HG03064 (cell line): ENCODE data around the gene PTPRJ.
"Not testable (repeated sequence)": the region's sequence is repeated elsewhere in the genome, so short reads cannot be mapped to it uniquely, and the experiment has no call there.

Experiments used
- ATAC-seq: cut with Tn5 transposase; IDR thresholded peaks from one replicate; pipeline ENCODE4 v1.9.1; 2021; ENCODE audit warnings: low read depth; ENCODE audit not compliant: unreplicated experiment

The PTPRJ gene

DNA sequence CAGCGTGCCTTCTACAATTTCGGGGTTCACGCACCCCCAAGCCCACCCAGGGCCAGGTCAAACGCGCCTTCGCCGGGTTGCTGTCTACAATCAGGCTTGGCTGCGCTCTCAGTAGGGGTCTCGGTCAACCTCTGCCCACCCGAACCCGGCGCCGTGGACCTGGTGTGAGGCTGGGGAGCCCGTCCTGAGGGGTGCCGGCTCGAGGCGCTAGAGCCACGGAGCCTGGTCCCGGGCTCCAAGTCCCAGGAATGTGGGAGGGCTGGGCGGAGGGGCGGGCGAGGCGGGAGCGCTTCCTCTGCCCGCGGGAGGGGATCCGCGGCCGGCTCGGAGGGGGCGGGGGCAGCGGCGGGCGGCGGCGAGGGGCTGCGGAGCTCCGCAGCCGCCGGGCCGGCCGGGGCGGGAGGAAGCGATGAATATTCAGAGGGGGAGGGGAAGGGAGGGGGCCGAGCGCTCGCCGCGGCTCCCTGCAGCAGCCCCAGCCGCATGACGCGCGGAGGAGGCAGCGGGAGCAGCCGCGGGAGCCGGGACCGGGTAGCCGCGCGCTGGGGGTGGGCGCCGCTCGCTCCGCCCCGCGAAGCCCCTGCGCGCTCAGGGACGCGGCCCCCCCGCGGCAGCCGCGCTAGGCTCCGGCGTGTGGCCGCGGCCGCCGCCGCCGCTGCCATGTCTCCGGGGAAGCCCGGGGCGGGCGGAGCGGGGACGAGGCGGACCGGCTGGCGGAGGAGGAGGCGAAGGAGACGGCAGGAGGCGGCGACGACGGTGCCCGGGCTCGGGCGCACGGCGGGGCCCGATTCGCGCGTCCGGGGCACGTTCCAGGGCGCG lies at the start of gene PTPRJ:
TSS of gene PTPRJ (plus strand) at position 472 of the 819 bp plus-strand sequence. CDS start 354 bp downstream, outside the sequence.
- peak; percentile 70 for ATAC-seq

DNA sequence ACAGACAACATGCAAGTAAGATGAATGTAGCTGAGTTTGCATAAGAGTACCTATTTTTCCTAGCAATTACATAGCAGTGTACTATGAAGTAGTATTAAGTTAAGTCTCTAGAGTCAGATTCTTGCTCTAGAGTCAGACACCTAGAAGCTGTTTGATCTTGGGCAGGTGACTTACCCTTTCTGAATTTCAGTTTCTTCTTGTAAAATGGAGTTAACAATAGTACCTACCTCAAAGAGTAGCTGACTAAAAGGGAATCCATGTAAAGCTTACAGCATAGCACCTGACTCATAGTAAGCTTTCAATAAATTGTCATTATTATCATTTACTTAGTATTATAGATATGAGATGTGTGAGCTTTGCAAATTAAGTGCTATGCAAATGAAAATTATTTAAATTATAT lies 47.8 kb upstream of the PTPRJ start:
- no peak for ATAC-seq

DNA sequence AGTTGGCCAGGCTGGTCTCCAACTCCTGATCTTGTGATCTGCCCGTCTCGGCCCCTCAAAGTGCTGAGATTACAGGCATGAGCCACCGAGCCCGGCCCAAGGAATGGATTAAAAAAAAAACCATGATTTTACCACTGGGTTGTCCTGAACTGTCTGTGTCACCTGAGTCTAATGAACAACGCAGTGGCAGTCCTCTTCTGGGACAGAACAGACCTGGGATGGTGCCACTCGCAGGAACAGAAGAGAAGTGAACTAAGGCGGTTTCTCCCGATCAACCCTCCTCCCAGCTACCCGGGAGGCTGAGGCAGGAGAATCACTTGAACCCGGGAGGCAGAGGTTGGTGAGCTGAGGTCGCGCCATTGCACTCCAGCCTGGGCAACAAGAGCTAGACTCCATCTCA lies 46.6 kb upstream of the PTPRJ start:
- not testable (repeated sequence) for ATAC-seq

DNA sequence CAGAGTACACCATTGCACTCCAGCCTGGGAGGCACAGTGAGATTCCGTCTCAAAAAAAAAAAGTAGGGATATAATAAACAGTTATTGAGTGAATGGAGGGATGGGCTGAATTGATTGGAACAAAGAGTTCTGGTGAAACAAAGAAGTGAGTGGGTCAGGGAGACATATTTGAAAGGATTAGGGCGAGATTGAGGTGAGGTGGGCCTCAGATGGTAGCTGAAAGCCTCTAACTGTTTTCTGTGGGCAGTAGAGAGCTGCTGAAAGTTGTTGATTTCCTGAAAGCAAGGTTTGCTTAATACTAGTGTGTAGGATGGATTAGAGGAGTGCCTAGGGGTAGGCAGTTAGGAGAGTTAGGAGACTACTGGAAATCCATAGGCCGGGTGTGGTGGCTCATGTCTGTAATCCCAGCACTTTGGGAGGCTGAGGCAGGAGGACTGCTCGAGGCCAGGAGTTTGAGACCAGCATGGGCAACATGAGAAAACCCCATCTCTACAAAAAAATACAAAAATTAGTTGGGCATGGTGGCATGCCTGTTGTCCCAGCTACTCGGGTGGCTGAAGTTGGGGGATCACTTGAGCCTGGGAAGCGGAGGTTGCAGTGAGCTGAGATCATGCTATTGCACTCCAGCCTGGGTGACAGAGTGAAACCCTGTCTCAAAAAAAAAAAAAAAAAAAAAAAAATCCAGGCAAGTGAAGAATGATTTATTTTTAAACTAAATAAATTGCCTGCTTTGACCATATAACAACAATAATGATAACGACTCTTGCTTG lies 41.4 kb upstream of the PTPRJ start:
- no peak for ATAC-seq

DNA sequence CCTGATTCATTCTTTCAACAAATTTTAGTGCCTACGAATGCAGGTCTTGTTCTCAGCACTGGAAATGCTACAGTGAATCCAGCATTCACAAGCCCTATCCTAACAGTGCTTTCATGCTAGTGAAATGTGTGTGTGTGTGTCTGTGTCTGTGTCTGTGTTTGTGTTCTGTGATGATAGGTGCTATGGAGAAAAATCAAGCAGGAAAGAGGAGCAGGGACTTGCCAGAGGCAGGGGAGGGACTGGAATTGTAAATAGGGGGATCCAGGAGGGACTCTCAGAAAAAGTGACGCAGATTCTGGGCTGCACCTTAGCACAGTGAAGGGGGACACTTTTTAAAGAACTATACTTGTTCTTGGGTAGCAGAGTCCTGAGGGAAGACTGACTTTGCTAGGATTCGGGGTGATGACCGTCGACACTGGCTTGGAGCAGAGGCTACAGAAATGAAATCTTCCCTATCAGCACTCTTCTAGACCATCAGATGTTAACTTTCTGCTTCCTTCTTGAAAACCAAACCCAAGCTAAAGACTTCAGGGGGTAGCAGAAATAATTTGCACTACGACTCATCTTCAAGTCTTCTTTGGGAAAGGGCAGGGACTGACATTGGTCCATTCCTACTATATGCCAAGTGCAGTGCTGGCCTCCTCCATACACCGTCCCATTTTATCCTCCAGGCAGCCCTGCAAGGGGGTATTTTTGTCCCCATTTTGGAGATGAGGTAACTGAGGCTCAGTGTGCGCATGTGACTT lies 39.3 kb upstream of the PTPRJ start:
- ATAC-seq: no peak

DNA sequence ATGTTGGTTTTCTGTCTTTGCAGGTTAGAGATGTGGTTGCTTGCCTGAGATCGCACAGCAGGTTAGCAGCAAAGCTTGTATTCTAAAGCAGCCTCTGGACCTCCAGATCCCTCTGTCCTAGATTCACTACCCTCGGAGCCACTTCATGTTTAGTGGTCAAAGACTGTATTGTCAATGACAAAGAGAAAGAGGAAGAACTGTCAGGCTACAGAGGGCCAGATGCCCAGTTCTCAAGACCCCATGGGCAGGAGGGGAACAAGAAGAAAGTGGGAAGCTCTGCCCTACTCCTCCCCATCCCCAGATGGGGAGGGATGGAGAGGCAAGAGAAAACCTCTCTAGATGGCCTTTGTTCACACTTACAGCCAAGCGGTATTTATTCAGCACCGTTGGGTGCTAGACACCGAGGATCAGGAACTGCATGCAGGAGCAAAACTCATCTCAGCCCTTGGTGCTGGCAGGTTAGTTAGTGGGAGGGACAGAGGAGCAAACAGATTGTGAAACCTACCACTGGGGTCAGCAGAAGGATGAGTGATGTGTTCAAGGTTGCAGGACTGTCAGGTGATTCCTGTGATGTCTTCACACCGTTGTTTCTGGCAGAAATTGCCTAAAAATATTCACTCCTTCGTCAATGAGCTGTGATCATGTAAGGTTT lies 38.3 kb upstream of the PTPRJ start:
- no peak for ATAC-seq

DNA sequence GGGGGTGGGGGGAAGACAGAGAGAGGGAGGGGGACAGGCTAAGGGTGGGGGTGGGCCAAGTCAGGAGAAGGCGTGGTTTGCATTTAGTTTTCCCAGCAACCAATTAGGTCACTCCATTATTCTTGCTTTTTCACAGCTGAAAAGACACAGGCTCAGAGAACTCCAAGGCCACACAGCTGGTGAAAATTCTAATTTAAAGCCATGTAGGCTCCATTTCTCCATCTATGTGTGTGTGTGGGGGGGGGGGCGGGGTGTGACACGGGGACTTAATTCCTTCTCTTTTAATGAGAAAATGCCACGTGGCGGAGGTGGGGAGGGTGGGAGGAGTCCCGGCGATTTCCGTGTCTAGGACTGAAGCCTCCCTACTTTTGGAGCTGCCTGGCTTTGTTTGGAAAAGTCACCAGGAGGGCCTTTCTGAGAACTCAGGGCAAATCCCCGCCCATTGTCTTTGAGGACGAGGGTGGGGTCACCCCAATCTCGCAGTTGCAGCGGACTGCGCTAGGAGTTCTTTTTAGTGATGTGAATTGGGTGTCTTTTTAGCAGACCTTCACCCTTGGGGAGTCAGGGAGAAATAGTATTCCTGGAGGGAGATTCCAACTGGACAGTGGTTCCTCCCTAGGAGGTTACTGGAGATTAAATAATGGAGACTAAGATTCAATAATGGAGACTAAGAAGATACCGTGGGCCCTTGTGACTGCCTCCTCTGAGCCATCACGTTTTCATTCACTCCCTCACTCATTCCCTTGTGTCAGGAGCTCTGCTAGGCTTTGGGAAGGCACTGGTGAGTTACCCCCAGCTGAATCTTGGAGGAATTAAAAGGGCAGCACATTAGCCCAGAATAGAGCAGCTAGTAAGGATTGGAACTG lies 36.4 kb upstream of the PTPRJ start:
- ATAC-seq: no peak

DNA sequence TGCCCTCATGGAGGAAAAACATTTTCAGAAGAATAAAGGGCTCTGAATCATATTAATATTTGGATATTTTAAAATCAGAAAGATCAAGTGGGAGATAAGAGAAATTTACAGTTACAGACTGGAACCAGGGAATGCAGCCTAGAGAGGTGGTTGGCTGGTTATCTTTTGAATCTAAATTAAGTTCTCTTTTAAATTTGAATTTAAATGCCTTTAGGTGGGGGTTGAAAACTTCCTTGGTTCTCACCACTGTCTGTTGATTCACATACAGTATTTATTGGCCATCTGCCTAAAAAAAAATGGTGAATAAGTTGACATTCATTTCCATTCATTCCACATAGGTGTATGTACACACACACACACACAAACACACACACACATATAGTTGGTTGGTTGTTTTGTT lies 35.7 kb upstream of the PTPRJ start:
- ATAC-seq: no peak

DNA sequence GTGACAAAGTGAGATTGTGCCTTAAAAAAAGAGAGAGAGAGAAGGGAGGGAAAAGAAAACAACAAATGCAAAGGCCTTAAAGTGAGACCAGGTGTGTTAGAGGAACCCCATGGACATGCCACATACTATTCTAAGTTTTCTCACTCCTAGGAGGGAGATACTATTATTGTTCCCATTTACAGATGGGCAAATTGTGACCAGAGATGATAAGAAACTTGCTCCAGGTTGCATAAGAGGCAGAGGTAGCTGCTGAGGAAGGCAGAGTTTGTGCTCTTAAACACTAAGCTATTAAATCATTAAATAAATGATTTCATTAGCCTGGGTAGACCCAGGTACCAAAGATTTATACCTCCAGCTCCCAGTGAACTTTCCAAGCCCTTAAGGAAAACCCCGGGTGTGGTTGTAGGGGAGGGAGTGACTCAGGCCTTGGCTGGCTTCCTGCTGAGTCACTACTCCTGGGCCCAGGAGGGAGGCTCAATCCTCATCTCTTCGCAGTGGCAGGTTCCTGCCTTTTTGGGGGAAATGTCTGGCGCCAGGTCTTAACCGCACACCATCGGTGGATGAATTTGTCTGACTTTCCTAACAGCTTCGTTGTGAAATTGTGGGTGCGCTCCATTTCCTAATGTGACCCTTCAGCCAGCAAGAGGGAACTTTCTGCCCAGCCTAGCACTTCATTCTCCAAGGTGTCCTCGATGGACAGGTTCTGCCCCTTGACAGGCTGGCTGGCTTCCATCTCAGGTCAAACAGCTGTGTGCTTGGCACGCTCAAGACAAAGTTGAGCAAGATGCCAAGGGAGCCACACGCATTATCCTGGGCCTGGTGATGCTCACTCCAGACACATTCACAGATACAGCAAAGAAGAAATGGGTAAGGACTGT lies 33.4 kb upstream of the PTPRJ start:
- ATAC-seq: no peak

DNA sequence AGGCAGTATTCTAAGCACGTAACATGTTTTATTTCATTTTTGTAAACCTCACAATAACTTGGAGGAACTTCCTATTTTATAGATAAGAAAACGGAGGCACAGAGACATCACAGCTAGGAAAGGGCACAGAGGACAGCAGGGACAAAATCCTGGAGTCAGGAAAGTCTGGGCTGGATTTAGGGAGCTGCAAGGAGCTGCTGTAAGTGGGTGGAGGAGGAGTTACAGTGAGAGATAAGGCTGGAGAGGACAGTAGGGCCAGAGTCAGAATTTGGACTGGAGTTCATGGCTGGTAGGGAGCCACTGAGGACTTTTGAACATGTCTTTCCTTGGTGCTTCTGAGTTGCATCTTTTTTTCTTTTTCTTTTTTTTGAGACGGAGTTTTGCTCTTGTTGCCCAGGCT lies 32.2 kb upstream of the PTPRJ start:
- ATAC-seq: no peak

DNA sequence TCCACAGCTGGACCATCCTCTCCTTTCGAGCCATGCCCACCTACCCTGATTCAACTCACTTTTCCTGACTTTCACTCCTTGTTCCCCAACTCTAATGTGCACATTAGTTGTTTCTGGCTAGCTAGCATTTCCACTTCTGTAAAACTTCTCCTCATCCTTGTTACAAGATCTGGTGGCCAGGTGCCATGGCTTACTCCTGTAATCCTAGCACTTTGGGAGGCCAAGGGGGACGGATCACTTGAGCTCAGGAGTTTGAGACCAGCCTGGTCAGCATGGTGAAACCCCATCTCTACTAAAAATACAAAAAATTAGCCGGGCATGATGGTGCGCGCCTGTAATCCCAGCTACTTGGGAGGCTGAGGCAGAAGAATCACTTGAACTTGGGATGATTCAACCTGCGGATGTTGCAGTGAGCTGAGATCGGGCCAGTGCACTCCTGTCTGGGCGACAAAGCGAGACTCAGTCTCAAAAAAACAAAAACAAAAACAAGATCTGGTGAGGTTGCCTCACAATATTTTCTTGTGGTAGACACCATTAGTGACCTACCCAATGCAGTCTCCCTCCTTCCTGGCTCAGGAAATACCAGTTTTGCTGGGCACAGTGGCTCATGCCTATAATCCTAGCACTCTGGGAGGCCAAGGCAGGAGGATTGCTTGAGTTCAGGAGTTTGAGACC lies 31.2 kb upstream of the PTPRJ start:
- not testable (repeated sequence) for ATAC-seq

DNA sequence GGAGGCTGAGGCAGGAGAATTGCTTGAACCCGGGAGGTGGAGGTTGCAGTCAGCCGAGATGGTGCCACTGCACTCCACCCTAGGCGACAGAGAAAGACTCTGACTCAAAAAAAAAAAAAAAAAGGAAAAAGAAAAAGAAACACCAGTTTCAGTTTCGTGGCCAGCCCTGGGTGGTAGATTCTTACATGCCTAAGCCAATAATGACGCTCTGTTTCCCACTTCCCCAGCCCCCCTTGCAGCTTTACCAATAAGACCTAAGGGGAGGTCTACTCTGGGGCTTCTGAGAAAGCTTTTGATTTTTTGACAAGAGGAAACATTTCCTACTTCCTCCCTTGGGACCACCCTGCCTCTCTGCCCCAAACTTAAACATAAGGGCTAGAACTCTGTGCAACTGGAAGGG lies 30.0 kb upstream of the PTPRJ start:
- ATAC-seq: no peak

DNA sequence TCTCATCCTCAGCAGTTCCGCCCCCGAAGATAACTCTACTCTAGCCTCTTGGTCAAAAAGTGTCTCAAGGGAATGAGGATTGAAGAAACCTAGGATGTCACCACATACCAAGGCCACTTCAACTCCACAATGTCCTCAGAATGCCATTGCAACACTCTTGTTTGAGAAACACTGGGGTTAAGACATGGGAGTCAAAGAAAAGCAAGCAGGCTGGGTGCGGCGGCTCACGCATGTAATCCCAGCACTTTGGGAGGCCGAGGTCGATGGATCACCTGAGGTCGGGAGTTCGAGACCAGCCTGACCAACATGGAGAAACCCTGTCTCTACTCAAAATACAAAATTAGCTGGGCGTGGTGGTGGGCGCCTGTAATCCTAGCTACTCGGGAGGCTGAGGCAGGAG lies 28.9 kb upstream of the PTPRJ start:
- not testable (repeated sequence) for ATAC-seq

DNA sequence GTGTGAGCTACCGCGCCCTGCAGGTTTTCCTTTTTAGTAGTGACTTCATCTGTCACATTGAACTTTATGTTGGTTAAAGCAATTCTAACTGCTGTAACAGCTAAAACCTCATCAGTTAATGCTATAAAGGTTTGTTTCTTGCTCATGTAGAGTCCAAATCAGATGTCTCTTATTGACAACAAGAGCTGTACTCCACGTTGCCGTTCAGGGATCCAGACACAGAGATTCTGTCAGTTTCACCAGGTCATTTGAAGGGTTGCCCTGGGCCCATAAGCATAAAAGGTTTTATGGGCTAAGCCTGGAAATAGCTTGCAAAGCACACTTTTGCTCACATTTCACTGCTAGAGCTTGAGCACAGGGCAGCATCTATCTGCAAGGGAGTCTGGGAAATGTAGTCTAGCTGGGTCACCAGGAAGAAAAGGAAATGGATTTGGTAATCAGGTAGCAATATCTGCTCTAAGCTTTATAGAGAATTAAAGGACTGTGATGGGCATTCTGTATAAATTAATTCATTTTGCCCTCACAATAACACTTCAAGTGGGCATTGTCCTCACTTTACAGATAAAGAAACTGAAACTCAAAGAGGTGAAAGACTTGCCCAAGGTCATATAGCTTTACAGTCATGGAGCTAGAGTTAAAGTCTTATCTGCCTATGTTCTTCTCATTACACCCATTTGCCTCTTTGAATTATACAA lies 25.2 kb upstream of the PTPRJ start:
- no peak for ATAC-seq

DNA sequence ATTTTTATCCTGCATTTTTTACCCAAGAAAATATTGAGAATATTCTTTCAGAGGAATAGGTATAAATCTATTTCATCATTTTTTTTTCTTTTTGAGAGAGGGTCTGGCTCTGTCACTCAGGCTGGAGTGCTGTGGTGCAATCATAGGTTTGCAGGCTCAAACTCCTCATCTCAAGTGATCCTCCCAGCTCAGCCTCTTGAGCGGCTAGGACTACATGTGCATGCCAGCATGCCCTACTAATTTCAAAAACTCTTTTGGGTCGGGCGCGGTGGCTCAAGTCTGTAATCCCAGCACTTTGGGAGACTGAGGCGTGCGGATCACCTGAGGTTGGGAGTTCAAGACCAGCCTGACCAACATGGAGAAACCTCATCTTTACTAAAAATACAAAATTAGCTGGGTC lies 20.3 kb upstream of the PTPRJ start:
- ATAC-seq: no peak

DNA sequence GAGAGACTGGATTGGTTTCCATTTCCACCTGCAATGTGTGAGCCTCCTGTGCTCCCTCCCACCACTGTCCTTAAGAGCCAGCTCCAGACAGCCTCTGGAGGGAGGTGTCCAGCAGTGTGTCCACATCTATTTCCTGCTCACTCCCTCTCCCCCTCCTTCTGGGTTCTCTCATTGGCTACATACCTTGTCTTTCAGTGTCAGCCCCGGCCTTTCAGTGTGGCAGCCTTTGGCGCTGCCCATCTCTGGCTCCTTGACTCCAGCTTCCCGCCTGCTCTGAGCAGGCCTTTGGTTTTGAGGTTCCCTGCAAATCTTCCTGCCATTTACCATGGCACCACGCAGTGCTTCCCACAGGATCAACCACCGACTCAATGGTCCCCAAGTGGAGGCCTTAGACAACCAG lies 19.0 kb upstream of the PTPRJ start:
- no peak for ATAC-seq

DNA sequence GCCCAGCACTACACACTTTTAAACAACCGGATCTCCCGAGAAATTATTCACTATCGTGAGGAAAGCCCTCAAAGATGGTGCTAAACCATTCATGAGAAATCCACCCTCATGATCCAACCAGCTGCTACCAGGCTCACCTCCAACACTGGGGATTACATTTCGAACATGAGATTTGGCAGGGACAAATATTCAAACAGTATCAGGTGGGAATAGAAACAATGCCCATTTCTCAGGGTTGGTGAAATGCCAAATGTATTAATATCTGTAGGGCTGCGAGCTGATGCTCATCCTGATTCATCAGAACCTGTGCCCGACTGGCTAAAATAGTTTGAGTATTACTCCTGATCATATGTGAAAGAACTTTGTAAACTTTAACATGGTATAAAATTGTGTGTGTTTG lies 15.8 kb upstream of the PTPRJ start:
- ATAC-seq: no peak
